ENCODE results near the gene CDK18.

GRCh38 chr1:205456383-205456867 is 48.0 kb upstream of the CDK18 start:
- TF ChIP-seq EZH2 (IDR thresholded peaks at IDR 0.05; ENCODE audit: low read length) (peak; percentile 88), CTCF (optimal IDR thresholded peaks at IDR 0.05 in 1 of 3, IDR thresholded peaks at IDR 0.05 in 1 of 3, conservative IDR thresholded peaks at IDR 0.05 in 1 of 3; ENCODE audit: extremely low read depth in 1 of 3, insufficient read depth in 2 of 3, low read length in 3 of 3) (no peak)

Data from keratinocyte (primary cell).